ENCODE data around the gene SPINT1.
A peak's percentile ranks its signal among the peaks of the same experiment; 100 is the strongest.

The SPINT1 gene

DNA sequence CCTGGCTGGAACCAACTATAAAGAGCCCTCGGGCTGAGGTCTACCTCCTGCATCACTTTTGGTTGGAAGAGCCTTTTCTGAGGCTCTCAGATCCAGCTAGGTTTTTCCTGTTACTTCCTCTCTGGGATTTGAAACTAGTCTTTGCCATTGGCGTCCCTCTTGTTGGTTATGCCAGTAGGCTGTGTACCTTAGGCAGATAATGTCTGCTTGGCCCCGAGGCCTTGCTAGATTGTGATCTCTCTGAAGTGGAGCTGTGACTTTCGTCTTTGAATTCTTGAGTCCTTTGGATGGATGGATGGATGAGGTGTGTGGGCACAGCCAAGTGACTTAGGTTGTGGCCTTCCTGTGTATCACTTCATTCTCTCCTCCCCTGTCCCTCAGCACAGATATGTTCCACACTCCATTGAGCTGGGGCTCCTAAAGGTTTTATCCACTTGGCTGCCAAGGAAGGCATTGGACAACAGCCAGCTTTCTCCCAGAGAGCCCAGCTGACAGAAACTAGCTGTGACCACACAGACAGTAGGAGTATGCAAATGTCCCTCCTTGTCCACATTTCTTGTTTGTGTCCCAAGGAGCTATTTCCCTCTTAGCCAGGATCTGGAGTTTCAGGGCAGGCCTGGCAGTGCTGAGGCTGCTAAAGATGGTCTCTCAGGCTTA, 28.7 kb upstream of the SPINT1 start:
- Mint-ChIP-seq H3K36me3 (ENCODE audit: insufficient read depth) (peaks cover 4% of the 10 kb centered on the region), H3K9me3 (no peaks in the 10 kb centered on the region), H3K27ac (no peak overlapping the region), H3K27me3 (no peaks in the 10 kb centered on the region), H3K4me3 (no peak overlapping the region), H3K4me1 (ENCODE audit: low read depth in 2 of 2) (no peaks in the 10 kb centered on the region)
- ATAC-seq (replicated peaks) (no peak), DNase-seq (no peak)

DNA sequence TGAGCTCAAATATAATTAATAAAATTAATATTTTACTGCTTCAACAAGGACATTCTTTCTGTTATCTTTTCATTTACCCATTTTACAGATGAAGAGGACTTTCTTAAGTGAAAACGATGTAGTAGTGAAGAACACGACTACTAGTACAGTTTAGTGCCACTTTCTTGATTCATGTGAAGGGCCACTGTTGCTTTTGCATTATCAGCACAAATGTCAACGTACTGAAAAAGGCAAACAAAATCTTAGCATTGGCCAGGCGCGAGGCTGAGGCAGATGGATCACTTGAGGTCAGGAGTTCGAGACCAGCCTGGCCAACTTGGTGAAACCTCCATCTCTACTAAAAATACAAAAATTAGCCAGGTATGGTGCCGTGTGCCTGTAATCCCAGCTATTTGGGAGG, 24.8 kb upstream of the SPINT1 start:
- DNase-seq = no peak
- Mint-ChIP-seq H3K4me3 (no peak overlapping the region), H3K36me3 (ENCODE audit: insufficient read depth) (no peaks in the 10 kb centered on the region), H3K9me3 (no peaks in the 10 kb centered on the region), H3K4me1 (ENCODE audit: low read depth in 2 of 2) (no peaks in the 10 kb centered on the region), H3K27ac (no peak overlapping the region), H3K27me3 (peaks cover 0 to under 1% of the 10 kb centered on the region in 2 donors)
- no peak for ATAC-seq (replicated peaks)

DNA sequence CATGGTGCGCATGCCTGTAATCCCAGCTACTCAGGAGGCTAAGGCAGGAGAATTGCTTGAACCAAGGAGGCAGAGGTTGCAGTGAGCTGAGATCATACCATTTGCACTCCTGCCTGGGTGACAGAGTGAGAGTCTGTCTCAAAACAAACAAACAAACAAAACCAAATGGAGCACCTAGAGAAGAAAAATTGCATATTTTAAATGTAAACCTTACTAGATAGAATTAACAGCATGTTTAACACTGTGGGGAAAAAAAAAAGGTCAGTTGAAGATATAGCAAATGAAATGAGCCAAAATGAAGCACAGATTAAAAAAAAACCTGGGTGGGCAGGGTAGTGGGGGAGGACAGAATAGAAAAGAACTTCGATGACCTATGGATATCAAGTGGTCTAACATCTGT, 22.7 kb upstream of the SPINT1 start:
- H3K4me3 Mint-ChIP-seq = no peak overlapping the region
- no peak for DNase-seq

DNA sequence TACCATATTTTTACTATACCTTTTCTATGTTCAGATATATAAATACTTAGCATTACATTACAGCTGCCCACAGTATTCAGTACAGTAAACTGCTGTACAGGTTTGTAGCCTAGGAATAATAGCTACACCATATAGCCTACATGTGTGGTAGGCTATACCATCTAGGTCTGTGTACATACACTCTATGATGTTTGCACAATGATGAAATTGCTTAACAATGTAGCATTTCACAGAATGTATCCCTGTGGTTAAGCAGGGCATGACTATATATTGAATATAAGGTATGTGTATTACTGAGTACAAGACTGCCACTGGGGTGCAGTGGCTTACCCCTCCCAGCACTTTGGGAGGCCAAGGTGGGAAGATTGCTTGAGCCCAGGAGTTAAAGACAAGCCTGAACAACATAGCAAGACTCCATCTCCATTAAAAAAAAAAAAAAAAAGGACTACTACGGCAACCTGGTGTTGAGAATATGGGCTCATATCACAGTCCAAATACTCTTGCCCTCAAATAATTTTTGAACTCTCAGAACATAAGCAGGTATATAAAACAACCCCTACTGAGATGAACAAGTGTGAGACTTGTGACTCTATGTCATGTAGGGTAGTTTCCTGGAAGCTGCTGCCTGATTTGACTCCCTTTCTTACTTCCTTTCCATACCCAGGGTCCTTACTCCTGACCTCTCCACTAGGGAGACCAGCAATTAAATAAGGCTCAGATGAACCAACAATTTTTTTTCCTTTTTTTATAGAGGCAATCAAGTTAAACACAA, 20.1 kb upstream of the SPINT1 start:
- peaks cover 8 to 19% of the 10 kb centered on the region in 2 donors for H3K27me3 Mint-ChIP-seq
- ATAC-seq (replicated peaks) = no peak
- H3K36me3 Mint-ChIP-seq (ENCODE audit: insufficient read depth) = no peaks in the 10 kb centered on the region
- no peaks in the 10 kb centered on the region for H3K4me1 Mint-ChIP-seq (ENCODE audit: low read depth in 2 of 2)
- no peak for DNase-seq
- no peak overlapping the region for H3K27ac Mint-ChIP-seq
- H3K4me3 Mint-ChIP-seq = no peak overlapping the region
- no peaks in the 10 kb centered on the region for H3K9me3 Mint-ChIP-seq

More for the DNA sequence above, 22.7 kb upstream of the SPINT1 start:
- Mint-ChIP-seq H3K27ac (peak overlapping the region in 1 of 2 donors; percentile 23), H3K4me1 (ENCODE audit: low read depth in 2 of 2) (no peaks in the 10 kb centered on the region), H3K27me3 (peaks cover 0 to 19% of the 10 kb centered on the region in 2 donors), H3K9me3 (no peaks in the 10 kb centered on the region), H3K36me3 (ENCODE audit: insufficient read depth) (no peaks in the 10 kb centered on the region)
- ATAC-seq (replicated peaks) = no peak

DNA sequence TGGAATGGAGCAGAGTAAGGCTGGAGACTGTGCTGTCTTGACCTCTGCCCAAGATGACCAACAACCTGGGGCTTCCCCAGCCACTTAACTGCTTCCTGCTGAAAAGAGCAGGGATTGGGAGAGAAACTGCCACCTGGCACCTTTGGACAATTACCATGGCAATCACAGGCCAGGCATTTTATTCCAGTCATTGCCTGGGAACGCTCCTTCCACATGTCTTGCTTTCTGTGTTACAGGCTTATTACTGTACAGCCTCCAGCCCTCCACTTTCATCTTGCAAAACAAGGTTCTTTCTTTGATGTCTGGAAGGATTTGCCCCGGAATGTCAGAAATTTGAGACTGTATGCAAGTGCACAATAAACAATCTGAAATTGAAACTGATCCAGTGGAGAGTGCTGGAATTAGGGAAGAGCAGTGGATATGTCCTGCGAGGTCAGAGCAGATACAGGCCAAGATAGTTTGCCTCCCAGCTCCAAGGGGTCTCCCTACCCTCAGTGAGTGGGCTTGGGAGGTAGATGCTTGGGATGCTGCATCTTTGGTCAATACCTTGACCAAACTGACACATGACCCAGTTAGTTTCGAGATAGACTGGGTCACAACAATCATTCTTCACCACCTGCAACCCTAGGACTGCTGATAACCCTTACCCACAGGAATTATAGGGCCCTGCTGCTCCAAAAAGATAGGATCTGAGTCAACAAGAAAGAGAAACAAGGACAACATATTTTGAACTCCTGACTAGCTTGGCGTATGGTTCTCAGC, 18.0 kb upstream of the SPINT1 start:
- Mint-ChIP-seq H3K27ac (no peak overlapping the region), H3K36me3 (ENCODE audit: insufficient read depth) (no peaks in the 10 kb centered on the region), H3K9me3 (no peaks in the 10 kb centered on the region), H3K4me1 (ENCODE audit: low read depth in 2 of 2) (no peaks in the 10 kb centered on the region), H3K4me3 (no peak overlapping the region), H3K27me3 (peaks cover 8 to 19% of the 10 kb centered on the region in 2 donors)
- ATAC-seq (replicated peaks) (no peak), DNase-seq (no peak)

DNA sequence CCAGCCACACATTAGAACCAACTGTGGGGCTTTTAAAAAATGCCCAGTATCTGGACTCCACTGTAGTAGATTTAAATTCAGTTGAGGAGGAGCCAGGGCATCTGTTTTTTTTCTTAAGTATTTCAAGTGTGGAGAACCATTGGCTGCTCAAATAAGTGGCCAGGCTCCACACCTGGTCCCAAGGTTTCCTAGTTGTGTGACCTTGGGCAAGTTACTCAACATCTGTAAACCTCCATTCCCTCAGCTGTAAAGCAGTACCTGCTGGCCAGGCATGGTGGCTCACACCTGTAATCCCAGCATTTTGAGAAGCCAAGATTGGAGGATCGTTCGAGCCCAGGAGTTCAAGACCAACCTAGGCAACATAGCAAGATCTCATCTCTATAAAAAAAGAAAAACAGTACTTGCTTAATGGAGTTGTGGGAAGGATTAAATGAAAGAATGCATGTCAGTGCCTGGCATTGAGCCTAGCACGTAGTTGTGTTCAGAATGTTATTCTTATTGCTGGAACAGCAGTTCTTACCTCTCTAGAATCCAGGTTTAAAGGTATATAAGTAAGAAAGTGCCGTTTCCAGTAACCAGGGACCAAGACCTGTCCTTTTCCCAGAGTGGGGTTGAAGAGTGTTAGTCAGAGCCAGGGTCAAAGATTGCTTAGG, 17.3 kb upstream of the SPINT1 start:
- ATAC-seq (replicated peaks) (no peak), DNase-seq (no peak)
- Mint-ChIP-seq H3K36me3 (ENCODE audit: insufficient read depth) (no peaks in the 10 kb centered on the region), H3K4me1 (ENCODE audit: low read depth in 2 of 2) (no peaks in the 10 kb centered on the region), H3K4me3 (no peak overlapping the region), H3K9me3 (no peaks in the 10 kb centered on the region), H3K27ac (no peak overlapping the region), H3K27me3 (peaks cover 8 to 19% of the 10 kb centered on the region in 2 donors)

DNA sequence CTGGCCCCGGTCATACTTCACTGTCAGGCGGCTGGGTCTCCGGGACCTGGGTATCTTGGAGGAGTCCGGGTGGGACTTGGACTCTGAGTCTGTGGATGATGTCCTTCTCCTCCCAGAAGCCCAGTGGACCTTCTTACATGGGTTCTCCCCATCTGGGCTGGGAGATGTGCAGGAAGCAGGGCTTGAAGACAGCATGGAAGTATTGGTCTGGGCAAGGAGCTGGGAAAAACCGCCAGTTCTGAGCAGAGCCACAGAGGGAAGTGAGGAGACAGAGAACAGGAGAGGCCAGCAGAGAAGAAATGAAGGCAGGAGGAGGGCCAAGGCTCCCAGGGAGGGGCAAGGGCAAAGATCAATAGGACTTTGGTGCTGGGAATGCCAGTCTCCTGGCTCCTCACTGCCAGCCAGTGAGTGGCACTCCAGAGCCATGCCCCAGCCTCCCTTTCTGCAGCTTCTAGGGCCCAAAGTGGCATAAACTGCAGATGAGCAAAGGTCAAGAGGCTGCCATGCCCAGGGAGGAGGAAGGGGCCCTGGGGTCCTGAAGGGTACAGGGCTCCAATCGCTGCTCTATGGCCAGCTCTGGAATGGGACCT, 15.3 kb upstream of the SPINT1 start, which contains the start of gene PPP1R14D:
PPP1R14D (minus strand) TSS at position 262 of the 590 bp plus-strand sequence; CDS start at position 195, 67 bp downstream.
- H3K27me3 Mint-ChIP-seq = peaks cover 8 to 19% of the 10 kb centered on the region in 2 donors
- H3K27ac Mint-ChIP-seq = no peak within 1 kb of the TSS
- no peak for DNase-seq
- H3K4me3 Mint-ChIP-seq = no peak within 1 kb of the TSS
- no peaks in the 10 kb centered on the region for H3K4me1 Mint-ChIP-seq (ENCODE audit: low read depth in 2 of 2)
- no peaks in the 10 kb centered on the region for H3K36me3 Mint-ChIP-seq (ENCODE audit: insufficient read depth)
- no peak for ATAC-seq (replicated peaks)
- no peaks in the 10 kb centered on the region for H3K9me3 Mint-ChIP-seq

DNA sequence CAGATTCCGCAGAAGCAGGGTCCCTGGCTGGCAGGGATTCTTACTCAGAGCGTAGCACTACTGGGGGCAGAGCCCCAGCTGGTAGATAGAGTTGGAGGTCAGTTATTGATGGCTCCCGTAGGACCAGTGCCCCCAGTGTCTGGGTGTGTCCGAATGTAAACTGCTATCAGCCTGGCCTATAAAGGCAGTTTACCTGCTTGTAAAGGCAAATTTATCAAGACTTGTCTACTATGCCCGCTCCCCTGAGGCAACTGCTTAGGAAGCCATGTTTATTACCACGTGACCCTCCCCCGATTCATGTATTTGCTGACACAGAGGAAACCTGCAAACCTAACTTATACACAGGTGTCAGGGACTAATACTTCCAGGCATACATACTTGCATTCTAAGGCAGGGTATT, 14.7 kb upstream of the SPINT1 start:
- DNase-seq (no peak), ATAC-seq (replicated peaks) (no peak)
- Mint-ChIP-seq H3K27me3 (peaks cover 8 to 17% of the 10 kb centered on the region in 2 donors), H3K9me3 (no peaks in the 10 kb centered on the region), H3K27ac (no peak overlapping the region), H3K4me1 (ENCODE audit: low read depth in 2 of 2) (no peaks in the 10 kb centered on the region), H3K4me3 (no peak overlapping the region), H3K36me3 (ENCODE audit: insufficient read depth) (no peaks in the 10 kb centered on the region)

DNA sequence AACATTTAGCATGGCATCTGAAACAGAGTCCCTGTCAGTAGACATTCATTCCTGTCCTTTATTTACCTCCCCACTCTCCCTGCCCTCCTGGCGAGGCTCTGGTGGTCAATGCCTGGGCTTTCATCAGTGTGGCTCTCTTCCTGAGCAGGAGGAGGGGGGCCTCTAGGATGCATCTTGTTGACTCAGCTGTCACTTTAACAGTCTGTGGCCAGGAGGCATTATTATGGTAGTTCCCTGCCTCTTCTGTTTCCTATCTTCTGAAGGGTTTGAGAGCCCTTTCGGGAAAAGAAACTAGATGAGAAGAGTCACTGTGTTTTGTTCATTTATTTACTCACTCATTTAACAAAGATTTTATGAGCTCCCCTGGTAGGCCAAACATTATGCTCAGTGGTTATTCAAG, 13.0 kb upstream of the SPINT1 start:
- H3K4me1 Mint-ChIP-seq (ENCODE audit: low read depth in 2 of 2) = no peaks in the 10 kb centered on the region
- no peaks in the 10 kb centered on the region for H3K36me3 Mint-ChIP-seq (ENCODE audit: insufficient read depth)
- H3K9me3 Mint-ChIP-seq = no peaks in the 10 kb centered on the region
- no peak overlapping the region for H3K4me3 Mint-ChIP-seq
- DNase-seq (no peak), ATAC-seq (replicated peaks) (no peak)
- no peak overlapping the region for H3K27ac Mint-ChIP-seq
- H3K27me3 Mint-ChIP-seq = peaks cover 0 to 8% of the 10 kb centered on the region in 2 donors

DNA sequence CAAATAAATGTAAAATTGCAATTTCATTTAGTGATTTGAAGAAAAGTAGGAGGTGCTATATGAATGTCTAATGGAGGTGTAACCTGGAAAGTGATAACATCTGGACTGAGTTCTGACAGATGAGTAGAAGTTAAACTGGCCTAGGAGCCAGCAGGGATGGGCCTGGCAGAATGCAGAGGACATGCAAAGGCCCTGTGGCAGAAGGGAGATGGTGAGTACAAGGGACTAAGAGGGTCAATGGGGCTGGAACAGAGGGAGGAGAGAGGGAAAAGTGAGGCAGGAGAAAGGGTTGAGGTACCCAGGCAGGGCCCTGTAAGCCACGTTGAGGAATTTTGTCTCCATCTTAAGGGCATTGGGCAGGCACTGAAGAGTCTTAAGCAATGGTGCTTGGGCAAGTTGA, 12.0 kb upstream of the SPINT1 start:
- peaks cover 0 to 8% of the 10 kb centered on the region in 2 donors for H3K27me3 Mint-ChIP-seq
- H3K36me3 Mint-ChIP-seq (ENCODE audit: insufficient read depth) = no peaks in the 10 kb centered on the region
- no peak overlapping the region for H3K4me3 Mint-ChIP-seq
- no peak overlapping the region for H3K27ac Mint-ChIP-seq
- no peaks in the 10 kb centered on the region for H3K4me1 Mint-ChIP-seq (ENCODE audit: low read depth in 2 of 2)
- ATAC-seq (replicated peaks) (no peak), DNase-seq (no peak)
- H3K9me3 Mint-ChIP-seq = no peaks in the 10 kb centered on the region

DNA sequence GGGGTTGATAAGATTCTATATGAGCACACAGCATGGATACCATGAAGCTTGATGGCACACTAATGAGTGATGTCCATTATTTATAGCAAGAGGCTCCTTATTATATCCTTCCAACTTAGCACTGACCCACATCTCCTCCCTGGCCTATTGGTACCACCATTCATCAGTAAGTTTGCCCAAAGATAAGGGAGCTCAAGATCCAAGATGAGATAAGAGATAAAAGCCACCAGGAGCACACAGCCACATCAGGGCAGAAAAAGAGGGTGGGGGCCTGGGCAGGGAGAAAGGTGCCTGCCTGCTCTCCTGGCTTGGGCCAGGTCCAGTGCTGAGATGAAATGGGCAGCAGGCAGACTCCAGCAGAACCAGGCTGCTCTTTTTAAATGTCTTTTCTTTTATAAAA, 10.9 kb upstream of the SPINT1 start:
- peaks cover 0 to 8% of the 10 kb centered on the region in 2 donors for H3K27me3 Mint-ChIP-seq
- H3K27ac Mint-ChIP-seq = no peak overlapping the region
- no peak overlapping the region for H3K4me3 Mint-ChIP-seq
- DNase-seq = no peak
- H3K4me1 Mint-ChIP-seq (ENCODE audit: low read depth in 2 of 2) = no peaks in the 10 kb centered on the region
- H3K36me3 Mint-ChIP-seq (ENCODE audit: insufficient read depth) = no peaks in the 10 kb centered on the region
- H3K9me3 Mint-ChIP-seq = no peaks in the 10 kb centered on the region
- ATAC-seq (replicated peaks) = no peak

DNA sequence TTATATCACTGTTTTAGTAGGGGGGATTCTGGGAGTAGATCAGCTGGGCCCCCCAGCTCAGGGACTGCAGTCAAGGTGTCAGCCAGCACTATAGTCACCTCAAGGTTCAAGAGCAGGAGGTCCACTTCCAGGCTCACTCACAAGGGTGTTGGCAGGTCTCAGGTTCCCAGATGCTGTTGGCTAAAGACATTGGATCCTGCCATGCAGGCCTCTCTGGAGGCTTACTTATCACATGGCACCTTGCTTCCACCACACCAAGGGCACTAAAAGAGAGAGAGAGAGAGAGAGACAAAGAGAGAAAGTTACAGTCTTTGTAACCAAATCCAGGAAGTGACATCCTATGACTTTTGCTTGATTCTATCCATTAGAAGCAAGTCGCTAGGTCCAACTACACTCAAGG, 7.8 kb upstream of the SPINT1 start:
- H3K4me3 Mint-ChIP-seq = no peak overlapping the region
- H3K9me3 Mint-ChIP-seq = no peaks in the 10 kb centered on the region
- H3K4me1 Mint-ChIP-seq (ENCODE audit: low read depth in 2 of 2) = no peaks in the 10 kb centered on the region
- DNase-seq (no peak), ATAC-seq (replicated peaks) (no peak)
- H3K27me3 Mint-ChIP-seq = no peaks in the 10 kb centered on the region
- H3K36me3 Mint-ChIP-seq (ENCODE audit: insufficient read depth) = no peaks in the 10 kb centered on the region
- no peak overlapping the region for H3K27ac Mint-ChIP-seq

DNA sequence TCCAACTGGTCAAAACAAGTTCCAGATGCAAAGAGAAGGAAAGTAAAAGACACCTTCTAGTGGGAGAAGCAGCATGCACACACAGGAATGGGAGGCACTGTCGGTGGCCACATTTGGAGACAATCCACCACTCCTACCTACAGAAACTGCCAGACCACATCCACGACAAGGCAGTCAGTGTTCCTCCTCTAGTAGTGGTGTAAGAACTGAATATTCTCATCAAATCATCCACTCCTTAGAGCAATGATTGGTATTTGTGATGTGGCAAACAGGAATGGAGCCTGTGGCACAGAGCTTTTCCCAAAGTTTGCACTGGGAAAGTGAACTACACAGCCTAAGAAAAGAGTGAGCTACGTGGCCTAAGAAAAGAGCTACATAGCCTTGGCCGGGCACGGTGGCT, 5.1 kb upstream of the SPINT1 start:
- H3K4me3 Mint-ChIP-seq = no peak overlapping the region
- peaks cover 0 to 7% of the 10 kb centered on the region in 2 donors for H3K27me3 Mint-ChIP-seq
- ATAC-seq (replicated peaks) = no peak
- no peak for DNase-seq
- no peak overlapping the region for H3K27ac Mint-ChIP-seq
- no peaks in the 10 kb centered on the region for H3K36me3 Mint-ChIP-seq (ENCODE audit: insufficient read depth)
- peaks cover 0 to 4% of the 10 kb centered on the region in 2 donors for H3K4me1 Mint-ChIP-seq (ENCODE audit: low read depth in 2 of 2)
- no peaks in the 10 kb centered on the region for H3K9me3 Mint-ChIP-seq
